ENCODE results near the gene RBBP7. TPM values are rescaled to one million over a fixed set of nuclear protein-coding genes. Genes with fewer than 3 reads are reported as not detected.

RBBP7 gene
- total RNA-seq, 4 donors from 2014 or later = 80.5 to 89.3 (median 86.3) TPM

DNA sequence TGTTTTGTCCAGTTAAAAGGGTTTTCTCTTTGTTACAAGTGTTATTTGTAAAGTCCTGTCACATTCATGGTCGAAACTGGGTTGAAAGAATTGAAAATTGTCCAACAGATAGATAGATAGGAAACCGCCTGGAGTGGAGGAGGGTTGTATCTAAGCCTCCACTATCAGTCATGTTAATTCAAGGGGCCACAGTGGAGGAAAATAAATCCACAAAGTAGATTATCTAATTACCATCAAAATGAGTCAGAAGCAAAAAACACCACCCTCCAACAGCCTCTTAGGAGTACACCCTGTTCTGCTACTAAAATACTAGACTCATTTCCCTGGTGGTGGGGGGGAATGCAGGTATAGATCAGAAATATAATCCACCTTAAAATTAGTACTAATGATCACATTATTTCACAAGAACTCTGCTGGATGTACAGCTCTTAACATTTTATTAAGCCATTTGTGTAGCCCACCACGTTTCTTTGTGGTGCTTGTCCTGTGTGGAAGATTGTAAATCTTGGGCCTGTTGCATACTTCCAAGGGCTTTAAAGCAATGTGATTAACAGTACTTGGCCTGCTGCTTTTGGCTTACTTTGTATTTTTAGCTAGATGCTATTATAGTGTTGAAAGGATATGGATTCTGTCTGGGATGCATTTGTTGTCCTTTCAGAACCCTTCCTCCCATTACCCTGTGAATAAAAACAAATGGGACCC is 26.8 kb downstream of the RBBP7 start:
- TF ChIP-seq POLR2A (IDR thresholded peaks at IDR 0.05) (no peak), CTCF (IDR thresholded peaks at IDR 0.05) (no peak)
- no peak for DNase-seq
- H3K4me1 ChIP-seq = no peaks in the 10 kb centered on the region
- H3K4me3 ChIP-seq (replicated peaks in 1 of 3) = no peak overlapping the region
- no peaks in the 10 kb centered on the region for H3K27me3 ChIP-seq
- H3K27ac ChIP-seq = no peak overlapping the region
- intact Hi-C loops (cut with DNase I) = no loop called here
- peaks cover 4 to 12% of the 10 kb centered on the region in 2 donors for H3K36me3 ChIP-seq
- WGBS, 2 donors = 82% methylated on average over 3 of the region's 3 CpGs
- H3K9me3 ChIP-seq = no peaks in the 10 kb centered on the region

- H3K4me1 ChIP-seq = no peaks in the 10 kb centered on the region
- H3K4me3 ChIP-seq (replicated peaks in 1 of 3) = no peak overlapping the region
- TF ChIP-seq POLR2A (IDR thresholded peaks at IDR 0.05) = no peak
- no peaks in the 10 kb centered on the region for H3K9me3 ChIP-seq
- H3K27me3 ChIP-seq = no peaks in the 10 kb centered on the region
- DNase-seq = no peak
- H3K36me3 ChIP-seq = peaks cover 7 to 12% of the 10 kb centered on the region in 2 donors
- intact Hi-C loops (cut with DNase I) = no loop called here
- H3K27ac ChIP-seq = no peak overlapping the region
- 80 to 91% methylated on average over 3 of the region's 3 CpGs for WGBS, 2 donors
These were observed 27.5 kb downstream of the RBBP7 start for GRCh38 chrX:16842684-16843083.

DNA sequence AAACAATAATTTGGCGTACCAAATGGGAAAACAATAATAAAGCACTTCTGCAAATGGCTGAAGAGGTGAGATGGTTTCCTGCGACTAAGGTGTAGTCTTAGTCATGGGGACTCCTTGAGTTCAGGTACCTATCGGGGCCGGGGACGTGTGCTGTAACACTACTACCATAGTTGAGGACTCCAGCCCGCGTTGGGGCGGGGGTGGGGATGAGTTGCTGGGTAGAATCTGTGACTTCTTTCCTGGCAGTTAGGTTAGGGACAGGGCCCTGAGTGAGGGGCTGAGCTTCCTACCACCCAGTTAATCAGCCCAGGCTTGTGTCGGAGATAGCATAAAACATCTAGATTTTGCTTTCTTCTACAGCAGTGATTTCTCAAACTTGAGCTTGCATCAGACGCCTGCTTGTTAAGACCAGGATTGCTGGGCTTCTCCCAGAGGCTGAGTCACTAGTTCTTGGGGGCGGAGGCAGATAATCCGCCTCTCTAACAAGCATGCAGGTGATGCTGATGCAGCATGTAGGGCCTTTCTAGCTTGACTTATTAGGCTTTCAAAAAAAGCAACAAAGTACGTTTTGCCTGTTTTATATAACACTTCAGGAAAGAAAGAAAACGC is 30.2 kb downstream of the RBBP7 start:
- H3K4me1 ChIP-seq = no peaks in the 10 kb centered on the region
- H3K9me3 ChIP-seq = no peaks in the 10 kb centered on the region
- DNase-seq = no peak
- H3K36me3 ChIP-seq = peaks cover 4 to 7% of the 10 kb centered on the region in 2 donors
- WGBS, 2 donors = 84 to 91% methylated on average over 7 to 12 of the region's 14 CpGs
- intact Hi-C loops (cut with DNase I) = no loop called here
- TF ChIP-seq CTCF (IDR thresholded peaks at IDR 0.05) (no peak), POLR2A (IDR thresholded peaks at IDR 0.05) (no peak)
- no peak overlapping the region for H3K27ac ChIP-seq
- H3K4me3 ChIP-seq (replicated peaks in 1 of 3) = no peak overlapping the region
- H3K27me3 ChIP-seq = no peaks in the 10 kb centered on the region

DNA sequence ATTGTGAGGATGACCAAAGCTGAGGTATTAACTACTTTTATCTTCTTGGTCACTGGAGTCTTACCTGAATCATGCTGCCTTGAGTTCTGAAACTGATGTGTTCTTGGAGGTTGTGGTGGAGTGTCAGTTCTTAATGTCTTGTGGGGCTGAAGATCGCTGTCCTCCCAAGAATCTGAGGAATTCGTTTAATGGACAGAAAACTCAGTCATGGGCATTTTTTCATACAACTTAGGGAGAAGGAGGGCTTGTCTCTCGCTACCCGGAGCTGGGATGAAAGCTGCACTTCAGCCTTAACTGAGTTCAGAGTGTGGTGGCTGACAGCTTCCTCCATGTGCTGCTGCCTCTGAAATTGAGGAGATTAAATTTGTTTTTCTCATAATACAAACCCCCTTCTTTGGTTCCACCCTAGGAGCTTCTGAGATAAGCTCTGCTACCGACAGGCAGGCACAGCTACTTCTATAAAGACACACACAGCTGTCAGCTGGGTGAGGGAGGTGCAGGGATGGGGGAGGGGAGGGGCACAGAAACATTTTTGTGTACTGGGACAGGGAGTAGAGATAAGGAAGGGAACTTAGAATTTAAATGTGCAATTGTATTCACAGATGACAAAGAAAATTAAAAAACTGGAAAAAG is 30.8 kb downstream of the RBBP7 start:
- Histone ChIP-seq H3K4me1 (no peaks in the 10 kb centered on the region), H3K36me3 (peaks cover 0 to 8% of the 10 kb centered on the region in 2 donors), H3K27me3 (no peaks in the 10 kb centered on the region), H3K27ac (no peak overlapping the region), H3K4me3 (replicated peaks in 1 of 3) (no peak overlapping the region), H3K9me3 (no peaks in the 10 kb centered on the region)
- WGBS, 2 donors = 86 to 87% methylated on average over 3 to 5 of the region's 5 CpGs
- intact Hi-C loops (cut with DNase I) = no loop called here
- DNase-seq = no peak
- TF ChIP-seq POLR2A (IDR thresholded peaks at IDR 0.05) = no peak
- TF ChIP-seq CTCF (IDR thresholded peaks at IDR 0.05) = no peak

GRCh38 chrX:16838202-16839066 is 31.7 kb downstream of the RBBP7 start:
- Histone ChIP-seq H3K4me3 (replicated peaks in 1 of 3) (no peak overlapping the region), H3K27ac (no peak overlapping the region), H3K27me3 (no peaks in the 10 kb centered on the region), H3K9me3 (no peaks in the 10 kb centered on the region), H3K36me3 (peaks cover 0 to 14% of the 10 kb centered on the region in 2 donors), H3K4me1 (no peaks in the 10 kb centered on the region)
- intact Hi-C loops (cut with DNase I) = no loop called here
- peak; percentile 20 to 28 for DNase-seq
- TF ChIP-seq POLR2A (IDR thresholded peaks at IDR 0.05) (no peak), CTCF (IDR thresholded peaks at IDR 0.05) (no peak)
- 71 to 76% methylated on average over 7 to 11 of the region's 11 CpGs for WGBS, 2 donors

All from thyroid gland (tissue), 4 donors.